Right forelimb (tissue), 1 donor: ENCODE data around the gene LVRN.
"Not testable (repeated sequence)": the region's sequence is repeated elsewhere in the genome, so short reads cannot be mapped to it uniquely, and the experiment has no call there.

Experiments used
- DNase-seq: peaks from one replicate; pipeline ENCODE4 v3.0.0-alpha.2; 2018

LVRN gene

GRCh38 chr5:115962239-115962564 lies at the start of gene LVRN:
LVRN (plus strand) TSS chr5:115962475; CDS start chr5:115962618, 143 bp downstream.
- DNase-seq, result peak; percentile 48

- DNase-seq, result not testable (repeated sequence)
Measured at GRCh38 chr5:115913623-115914400, 48.5 kb upstream of the LVRN start.

GRCh38 chr5:115920171-115920725 lies 42.0 kb upstream of the LVRN start:
- no peak for DNase-seq

- DNase-seq, result not testable (repeated sequence)
Measured at GRCh38 chr5:115928578-115929407, 33.5 kb upstream of the LVRN start.

- DNase-seq, result not testable (repeated sequence)
Measured at GRCh38 chr5:115930171-115930570, 32.1 kb upstream of the LVRN start.

- no peak for DNase-seq
Measured at GRCh38 chr5:115930630-115931337, 31.5 kb upstream of the LVRN start.

- no peak for DNase-seq
Measured at GRCh38 chr5:115932991-115933390, 29.3 kb upstream of the LVRN start.

GRCh38 chr5:115934388-115934974 lies 27.8 kb upstream of the LVRN start:
- DNase-seq, result no peak

- no peak for DNase-seq
Measured at GRCh38 chr5:115936031-115936430, 26.2 kb upstream of the LVRN start.

- no peak for DNase-seq
Measured at GRCh38 chr5:115939059-115939458, 23.2 kb upstream of the LVRN start.

GRCh38 chr5:115940080-115940810 lies 22.0 kb upstream of the LVRN start:
- DNase-seq, result no peak

GRCh38 chr5:115941051-115941675 lies 21.1 kb upstream of the LVRN start:
- no peak for DNase-seq

GRCh38 chr5:115944501-115944900 lies 17.8 kb upstream of the LVRN start:
- no peak for DNase-seq

- no peak for DNase-seq
Measured at GRCh38 chr5:115946655-115947054, 15.6 kb upstream of the LVRN start.

GRCh38 chr5:115947260-115947659 lies 15.0 kb upstream of the LVRN start:
- DNase-seq, result no peak

- no peak for DNase-seq
Measured at GRCh38 chr5:115948091-115948534, 14.2 kb upstream of the LVRN start.

- no peak for DNase-seq
Measured at GRCh38 chr5:115949096-115949495, 13.2 kb upstream of the LVRN start.

GRCh38 chr5:115952588-115952987 lies 9.7 kb upstream of the LVRN start:
- no peak for DNase-seq

GRCh38 chr5:115954144-115954543 lies 8.1 kb upstream of the LVRN start:
- DNase-seq, result no peak

- DNase-seq, result no peak
Measured at GRCh38 chr5:115956957-115957356, 5.3 kb upstream of the LVRN start.
